ENCODE data around the gene VSIG10. TPM values are rescaled to one million over a fixed set of nuclear protein-coding genes. Genes with fewer than 3 reads are reported as not detected.
A peak's percentile ranks its signal among the peaks of the same experiment; 100 is the strongest.
"Not testable (repeated sequence)": the region's sequence is repeated elsewhere in the genome, so short reads cannot be mapped to it uniquely, and the experiment has no call there.

VSIG10 gene
- polyA plus RNA-seq, 2 donors = 15.6 to 24.6 TPM

- Histone ChIP-seq H3K27ac (ENCODE audit: low read depth in 2 of 2, low read length in 1 of 2) (peak overlapping the region; percentile 78 to 83), H3K4me3 (ENCODE audit: low read depth in 1 of 2, low read length in 2 of 2) (peak overlapping the region; percentile 75 to 89), H3K36me3 (ENCODE audit: control insufficient read depth in 2 of 2, insufficient read depth in 2 of 2, low read length in 1 of 2) (peaks cover 5 to 9% of the 10 kb centered on the region in 2 donors), H3K9me3 (ENCODE audit: control insufficient read depth in 2 of 2, insufficient read depth in 1 of 2, low read depth in 1 of 2, low read length in 1 of 2) (no peaks in the 10 kb centered on the region), H3K4me1 (ENCODE audit: control insufficient read depth in 2 of 2, insufficient read depth in 2 of 2, low read length in 1 of 2) (peaks cover 0 to 4% of the 10 kb centered on the region in 2 donors), H3K27me3 (ENCODE audit: control insufficient read depth in 1 of 2, insufficient read depth in 2 of 2, low read length in 2 of 2) (no peaks in the 10 kb centered on the region)
- 0 to 1% methylated on average over 29 of the region's 29 CpGs for WGBS, 2 donors
Observed at GRCh38 chr12:118136559-118137003, 32.8 kb upstream of the VSIG10 start.

GRCh38 chr12:118135788-118136558 is 32.2 kb upstream of the VSIG10 start, which contains the start of gene PEBP1:
Gene PEBP1, plus strand, starts transcription at chr12:118136124. Its CDS starts 86 bp downstream, at chr12:118136210.
- Histone ChIP-seq H3K4me1 (ENCODE audit: control insufficient read depth in 2 of 2, insufficient read depth in 2 of 2, low read length in 1 of 2) (peaks cover 0 to 4% of the 10 kb centered on the region in 2 donors), H3K27me3 (ENCODE audit: control insufficient read depth in 1 of 2, insufficient read depth in 2 of 2, low read length in 2 of 2) (no peaks in the 10 kb centered on the region), H3K27ac (ENCODE audit: low read depth in 2 of 2, low read length in 1 of 2) (peak within 1 kb of the TSS; percentile 78 to 83), H3K36me3 (ENCODE audit: control insufficient read depth in 2 of 2, insufficient read depth in 2 of 2, low read length in 1 of 2) (peaks cover 5 to 9% of the 10 kb centered on the region in 2 donors), H3K4me3 (ENCODE audit: low read depth in 1 of 2, low read length in 2 of 2) (peak within 1 kb of the TSS; percentile 75 to 89), H3K9me3 (ENCODE audit: control insufficient read depth in 2 of 2, insufficient read depth in 1 of 2, low read depth in 1 of 2, low read length in 1 of 2) (no peaks in the 10 kb centered on the region)
- whole genome bisulfite sequencing, 2 donors = 0% methylated on average over 68 to 70 of the region's 70 CpGs

- H3K4me1 ChIP-seq (ENCODE audit: control insufficient read depth in 2 of 2, insufficient read depth in 2 of 2, low read length in 1 of 2); H3K4me3 ChIP-seq (ENCODE audit: low read depth in 1 of 2, low read length in 2 of 2); H3K9me3 ChIP-seq (ENCODE audit: control insufficient read depth in 2 of 2, insufficient read depth in 1 of 2, low read depth in 1 of 2, low read length in 1 of 2); H3K36me3 ChIP-seq (ENCODE audit: control insufficient read depth in 2 of 2, insufficient read depth in 2 of 2, low read length in 1 of 2); H3K27ac ChIP-seq (ENCODE audit: low read depth in 2 of 2, low read length in 1 of 2); H3K27me3 ChIP-seq (ENCODE audit: control insufficient read depth in 1 of 2, insufficient read depth in 2 of 2, low read length in 2 of 2): not testable (repeated sequence)
- 94 to 95% methylated on average over 5 of the region's 5 CpGs for WGBS, 2 donors
Observed at GRCh38 chr12:118129436-118129835, 25.6 kb upstream of the VSIG10 start.

GRCh38 chr12:118127867-118128266 is 24.1 kb upstream of the VSIG10 start:
- Histone ChIP-seq H3K27me3 (ENCODE audit: control insufficient read depth in 1 of 2, insufficient read depth in 2 of 2, low read length in 2 of 2) (no peaks in the 10 kb centered on the region), H3K9me3 (ENCODE audit: control insufficient read depth in 2 of 2, insufficient read depth in 1 of 2, low read depth in 1 of 2, low read length in 1 of 2) (no peaks in the 10 kb centered on the region), H3K4me3 (ENCODE audit: low read depth in 1 of 2, low read length in 2 of 2) (no peak overlapping the region), H3K4me1 (ENCODE audit: control insufficient read depth in 2 of 2, insufficient read depth in 2 of 2, low read length in 1 of 2) (no peaks in the 10 kb centered on the region), H3K36me3 (ENCODE audit: control insufficient read depth in 2 of 2, insufficient read depth in 2 of 2, low read length in 1 of 2) (no peaks in the 10 kb centered on the region), H3K27ac (ENCODE audit: low read depth in 2 of 2, low read length in 1 of 2) (no peak overlapping the region)
- WGBS, 2 donors = 88 to 96% methylated on average over 5 of the region's 5 CpGs

- Histone ChIP-seq H3K36me3 (ENCODE audit: control insufficient read depth in 2 of 2, insufficient read depth in 2 of 2, low read length in 1 of 2) (no peaks in the 10 kb centered on the region), H3K4me3 (ENCODE audit: low read depth in 1 of 2, low read length in 2 of 2) (no peak overlapping the region), H3K27me3 (ENCODE audit: control insufficient read depth in 1 of 2, insufficient read depth in 2 of 2, low read length in 2 of 2) (no peaks in the 10 kb centered on the region), H3K4me1 (ENCODE audit: control insufficient read depth in 2 of 2, insufficient read depth in 2 of 2, low read length in 1 of 2) (no peaks in the 10 kb centered on the region), H3K9me3 (ENCODE audit: control insufficient read depth in 2 of 2, insufficient read depth in 1 of 2, low read depth in 1 of 2, low read length in 1 of 2) (no peaks in the 10 kb centered on the region), H3K27ac (ENCODE audit: low read depth in 2 of 2, low read length in 1 of 2) (no peak overlapping the region)
- WGBS, 2 donors = 69 to 85% methylated on average over 13 of the region's 13 CpGs
Observed at GRCh38 chr12:118126119-118126757, 22.4 kb upstream of the VSIG10 start.

GRCh38 chr12:118125743-118126118 is 21.9 kb upstream of the VSIG10 start:
- Histone ChIP-seq H3K27ac (ENCODE audit: low read depth in 2 of 2, low read length in 1 of 2) (no peak overlapping the region), H3K27me3 (ENCODE audit: control insufficient read depth in 1 of 2, insufficient read depth in 2 of 2, low read length in 2 of 2) (no peaks in the 10 kb centered on the region), H3K4me1 (ENCODE audit: control insufficient read depth in 2 of 2, insufficient read depth in 2 of 2, low read length in 1 of 2) (no peaks in the 10 kb centered on the region), H3K9me3 (ENCODE audit: control insufficient read depth in 2 of 2, insufficient read depth in 1 of 2, low read depth in 1 of 2, low read length in 1 of 2) (no peaks in the 10 kb centered on the region), H3K4me3 (ENCODE audit: low read depth in 1 of 2, low read length in 2 of 2) (no peak overlapping the region), H3K36me3 (ENCODE audit: control insufficient read depth in 2 of 2, insufficient read depth in 2 of 2, low read length in 1 of 2) (no peaks in the 10 kb centered on the region)
- WGBS, 2 donors = 90 to 92% methylated on average over 4 of the region's 4 CpGs

- Histone ChIP-seq H3K9me3 (ENCODE audit: control insufficient read depth in 2 of 2, insufficient read depth in 1 of 2, low read depth in 1 of 2, low read length in 1 of 2) (no peaks in the 10 kb centered on the region), H3K27ac (ENCODE audit: low read depth in 2 of 2, low read length in 1 of 2) (no peak overlapping the region), H3K4me3 (ENCODE audit: low read depth in 1 of 2, low read length in 2 of 2) (no peak overlapping the region), H3K27me3 (ENCODE audit: control insufficient read depth in 1 of 2, insufficient read depth in 2 of 2, low read length in 2 of 2) (no peaks in the 10 kb centered on the region), H3K36me3 (ENCODE audit: control insufficient read depth in 2 of 2, insufficient read depth in 2 of 2, low read length in 1 of 2) (no peaks in the 10 kb centered on the region), H3K4me1 (ENCODE audit: control insufficient read depth in 2 of 2, insufficient read depth in 2 of 2, low read length in 1 of 2) (no peaks in the 10 kb centered on the region)
- 87 to 94% methylated on average over 5 of the region's 5 CpGs for WGBS, 2 donors
Observed at GRCh38 chr12:118124333-118124874, 20.6 kb upstream of the VSIG10 start.

GRCh38 chr12:118122264-118122663 is 18.5 kb upstream of the VSIG10 start:
- Histone ChIP-seq H3K4me3 (ENCODE audit: low read depth in 1 of 2, low read length in 2 of 2) (no peak overlapping the region), H3K36me3 (ENCODE audit: control insufficient read depth in 2 of 2, insufficient read depth in 2 of 2, low read length in 1 of 2) (no peaks in the 10 kb centered on the region), H3K4me1 (ENCODE audit: control insufficient read depth in 2 of 2, insufficient read depth in 2 of 2, low read length in 1 of 2) (no peaks in the 10 kb centered on the region), H3K27me3 (ENCODE audit: control insufficient read depth in 1 of 2, insufficient read depth in 2 of 2, low read length in 2 of 2) (no peaks in the 10 kb centered on the region), H3K9me3 (ENCODE audit: control insufficient read depth in 2 of 2, insufficient read depth in 1 of 2, low read depth in 1 of 2, low read length in 1 of 2) (no peaks in the 10 kb centered on the region), H3K27ac (ENCODE audit: low read depth in 2 of 2, low read length in 1 of 2) (no peak overlapping the region)
- 97 to 98% methylated on average over 6 of the region's 6 CpGs for WGBS, 2 donors

- no peaks in the 10 kb centered on the region for H3K27me3 ChIP-seq (ENCODE audit: control insufficient read depth in 1 of 2, insufficient read depth in 2 of 2, low read length in 2 of 2)
- WGBS, 2 donors = 19 to 25% methylated on average over 8 of the region's 8 CpGs
- no peaks in the 10 kb centered on the region for H3K36me3 ChIP-seq (ENCODE audit: control insufficient read depth in 2 of 2, insufficient read depth in 2 of 2, low read length in 1 of 2)
- no peak overlapping the region for H3K27ac ChIP-seq (ENCODE audit: low read depth in 2 of 2, low read length in 1 of 2)
- H3K4me1 ChIP-seq (ENCODE audit: control insufficient read depth in 2 of 2, insufficient read depth in 2 of 2, low read length in 1 of 2) = no peaks in the 10 kb centered on the region
- no peak overlapping the region for H3K4me3 ChIP-seq (ENCODE audit: low read depth in 1 of 2, low read length in 2 of 2)
- H3K9me3 ChIP-seq (ENCODE audit: control insufficient read depth in 2 of 2, insufficient read depth in 1 of 2, low read depth in 1 of 2, low read length in 1 of 2) = no peaks in the 10 kb centered on the region
Observed at GRCh38 chr12:118120579-118121363, 17.0 kb upstream of the VSIG10 start.
